Kasumi-1 (cell line): ENCODE data around the gene NR2F2.

Source experiments
- DNase-seq, 2 experiments: peaks; one replicate each; lab custom pipeline; 2025; lab: John Stamatoyannopoulos, UW

The NR2F2 gene

DNA sequence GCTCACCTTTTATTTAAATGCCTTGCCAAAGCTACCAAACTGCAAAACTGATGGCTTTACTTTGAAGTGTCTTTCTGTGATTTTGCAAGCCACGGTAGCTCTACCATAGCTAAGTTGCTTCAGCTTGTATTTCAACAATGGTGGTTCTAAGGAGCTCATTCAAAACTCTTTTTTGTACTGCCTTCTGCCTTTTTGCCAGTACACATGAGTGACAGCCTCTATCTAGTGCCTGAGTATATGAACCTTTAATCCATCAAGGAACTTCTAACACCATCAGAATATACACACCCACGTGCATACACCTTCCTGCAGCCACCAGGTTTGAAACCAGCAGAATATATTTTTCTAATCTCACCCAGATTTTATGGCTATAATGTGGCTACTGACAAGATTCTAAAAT lies 10.4 kb upstream of the NR2F2 start:
- DNase-seq, result no peak

DNA sequence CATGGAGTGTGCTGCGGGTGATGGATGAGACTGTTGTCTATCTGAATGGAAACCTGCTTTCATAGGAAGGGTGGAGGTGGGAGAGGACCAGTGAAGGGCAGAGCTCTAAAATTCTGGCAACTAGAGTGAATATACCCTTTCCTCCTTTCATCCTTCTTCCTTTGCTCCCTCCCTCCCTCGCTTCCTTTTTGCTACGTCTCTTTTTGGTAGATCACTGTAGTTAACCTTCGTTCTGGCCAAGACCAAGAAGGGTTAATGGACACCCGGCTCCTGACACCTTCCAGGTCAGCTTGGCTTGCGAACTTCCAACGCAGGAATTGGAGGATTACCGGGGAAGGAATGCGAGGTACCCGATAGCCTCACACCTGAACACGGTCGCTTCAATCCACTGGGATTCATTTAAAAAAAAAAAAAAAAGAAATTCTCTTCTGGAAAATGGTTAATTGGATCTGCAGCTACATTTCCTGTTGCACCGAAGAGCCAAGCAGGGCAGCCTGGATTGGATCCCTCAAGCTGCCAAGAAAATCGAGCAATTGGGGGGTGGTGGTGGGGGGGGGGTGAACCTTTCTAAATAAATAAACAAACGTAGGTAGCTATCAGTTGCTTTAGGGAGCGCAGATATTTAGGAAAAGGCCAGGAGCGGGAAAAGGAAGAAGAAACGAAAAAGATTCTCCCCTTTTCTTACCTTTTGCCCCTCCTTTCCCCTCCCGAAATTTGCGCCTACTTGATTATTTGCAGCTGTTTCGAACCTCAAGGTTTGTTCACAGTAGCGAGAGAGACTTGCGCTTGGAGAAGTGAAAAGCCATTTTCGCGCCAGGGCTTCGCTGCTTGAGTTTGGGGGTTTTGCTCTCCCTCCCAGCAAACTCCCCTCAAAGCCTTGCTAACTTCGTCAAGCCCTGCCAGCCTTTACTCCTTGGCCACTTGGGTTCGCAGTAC lies 9.5 kb upstream of the NR2F2 start:
- DNase-seq, result no peak

DNA sequence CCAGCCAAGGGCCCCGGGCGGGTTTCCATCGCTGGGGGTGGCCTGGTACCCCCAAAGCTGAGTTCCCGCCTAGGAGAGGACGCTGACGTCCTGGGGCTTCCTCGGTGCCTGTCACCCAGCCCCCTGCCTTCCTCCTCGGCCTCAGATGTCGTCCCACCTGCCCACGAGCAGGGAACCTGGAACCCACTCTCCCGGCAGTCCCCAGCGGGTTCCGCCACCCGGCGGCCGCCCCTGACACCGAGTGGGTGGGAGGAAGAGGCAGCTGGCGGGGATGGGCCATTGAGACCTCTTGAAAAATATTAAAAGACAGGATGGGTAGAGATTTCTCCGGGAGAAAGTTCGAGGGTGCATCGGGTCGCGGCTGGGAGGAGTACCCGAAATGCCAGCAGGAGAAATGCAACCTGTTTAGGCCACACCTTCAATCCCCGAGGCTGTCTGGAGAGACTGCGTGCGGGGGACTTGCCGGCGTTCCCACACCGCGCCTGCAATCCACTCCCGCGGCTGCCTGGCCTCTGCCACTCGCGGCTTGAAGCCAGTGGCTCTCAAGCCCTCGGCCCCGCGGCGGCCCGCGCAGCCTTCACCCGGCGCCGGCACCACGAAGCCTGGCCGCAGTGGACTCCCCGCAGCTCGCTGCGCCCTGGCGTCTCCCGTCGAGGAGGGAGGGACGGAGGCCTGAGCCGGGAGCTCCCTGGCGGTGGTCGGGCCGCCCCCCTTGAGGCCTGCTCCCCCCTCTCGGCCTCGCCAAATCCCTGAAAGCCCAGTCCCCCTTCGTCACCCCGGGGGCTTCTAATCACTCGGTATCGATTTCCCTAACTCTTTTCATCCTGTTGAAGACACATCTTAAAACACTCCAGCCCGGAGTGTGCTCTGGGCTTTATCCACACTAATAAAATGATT lies 8.6 kb upstream of the NR2F2 start:
- no peak for DNase-seq

DNA sequence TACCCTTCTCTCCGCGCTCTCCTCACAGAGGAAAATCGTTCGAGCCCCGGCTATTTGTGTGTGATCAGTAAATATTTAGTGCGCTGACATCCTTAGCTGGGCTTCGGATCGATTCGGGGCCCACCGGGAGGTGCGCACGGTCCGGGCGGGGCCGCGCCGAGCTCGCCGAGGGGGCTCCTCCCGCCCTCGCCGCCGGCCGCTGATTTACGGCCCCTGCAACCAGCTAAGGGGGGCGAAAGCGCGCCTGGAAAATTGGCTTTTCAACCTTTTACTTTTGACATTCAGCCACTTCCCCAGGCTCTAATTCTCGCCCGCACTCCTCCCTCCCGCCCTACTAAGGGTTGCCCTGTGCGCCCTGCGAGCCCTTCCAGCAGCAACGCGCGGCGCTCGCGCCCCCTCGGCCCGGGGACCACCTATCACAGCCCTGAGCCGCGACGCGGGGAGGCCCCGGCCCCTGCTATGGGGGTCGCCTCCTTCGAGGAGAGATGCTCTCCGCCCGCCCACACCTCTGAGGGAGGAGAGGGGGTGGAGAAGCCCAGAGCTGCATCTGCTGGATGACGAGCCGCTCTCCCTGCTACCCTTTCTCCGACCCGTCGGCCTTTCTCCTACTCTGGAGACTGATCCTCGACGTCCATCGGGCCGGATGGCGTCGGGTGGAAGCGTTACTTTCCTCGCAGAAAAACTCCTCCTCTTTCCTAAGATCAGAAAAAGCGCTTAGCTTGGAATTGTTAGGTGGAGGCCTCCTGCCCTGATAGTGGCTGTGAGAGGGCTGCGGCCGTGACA lies 7.8 kb upstream of the NR2F2 start:
- no peak for DNase-seq

DNA sequence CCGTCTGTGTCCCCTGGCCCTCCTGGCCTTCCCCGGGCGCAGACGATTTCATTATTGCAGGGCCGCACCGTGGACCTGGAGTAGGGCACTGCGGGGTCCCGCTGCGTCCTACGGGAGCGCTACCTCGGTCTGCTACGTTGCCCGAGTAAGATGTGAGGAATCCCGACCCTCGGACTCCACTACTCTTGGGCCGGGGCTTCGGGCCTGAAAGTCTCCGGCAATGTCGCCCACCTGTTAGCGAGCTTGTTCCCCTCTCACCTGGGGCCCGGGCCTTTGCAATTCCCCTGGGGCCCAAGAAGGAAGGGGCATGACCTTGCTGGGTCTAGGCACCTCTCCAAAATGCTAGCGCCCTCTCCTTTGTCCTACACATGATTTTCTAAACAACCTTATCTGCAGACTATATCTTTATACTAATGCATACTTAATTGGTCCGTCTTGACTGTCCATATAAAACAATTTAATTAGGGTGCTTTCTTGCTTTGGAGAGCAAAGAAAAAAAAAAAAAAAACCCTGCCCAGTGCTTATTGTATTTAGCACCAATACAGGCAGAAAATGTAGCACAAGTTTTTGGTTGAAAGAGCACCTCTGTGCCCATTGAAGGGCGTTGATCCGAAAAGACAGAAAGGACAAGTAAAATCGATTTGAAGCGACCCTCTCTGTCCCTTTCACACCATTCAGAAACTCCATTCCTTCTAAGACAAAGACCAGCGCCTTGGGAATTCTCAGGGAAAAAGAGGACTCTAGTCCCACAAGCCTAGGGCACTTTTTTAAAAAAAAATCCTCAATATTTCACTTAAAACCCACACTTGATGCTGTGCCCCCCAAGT lies 7.0 kb upstream of the NR2F2 start:
- no peak for DNase-seq

DNA sequence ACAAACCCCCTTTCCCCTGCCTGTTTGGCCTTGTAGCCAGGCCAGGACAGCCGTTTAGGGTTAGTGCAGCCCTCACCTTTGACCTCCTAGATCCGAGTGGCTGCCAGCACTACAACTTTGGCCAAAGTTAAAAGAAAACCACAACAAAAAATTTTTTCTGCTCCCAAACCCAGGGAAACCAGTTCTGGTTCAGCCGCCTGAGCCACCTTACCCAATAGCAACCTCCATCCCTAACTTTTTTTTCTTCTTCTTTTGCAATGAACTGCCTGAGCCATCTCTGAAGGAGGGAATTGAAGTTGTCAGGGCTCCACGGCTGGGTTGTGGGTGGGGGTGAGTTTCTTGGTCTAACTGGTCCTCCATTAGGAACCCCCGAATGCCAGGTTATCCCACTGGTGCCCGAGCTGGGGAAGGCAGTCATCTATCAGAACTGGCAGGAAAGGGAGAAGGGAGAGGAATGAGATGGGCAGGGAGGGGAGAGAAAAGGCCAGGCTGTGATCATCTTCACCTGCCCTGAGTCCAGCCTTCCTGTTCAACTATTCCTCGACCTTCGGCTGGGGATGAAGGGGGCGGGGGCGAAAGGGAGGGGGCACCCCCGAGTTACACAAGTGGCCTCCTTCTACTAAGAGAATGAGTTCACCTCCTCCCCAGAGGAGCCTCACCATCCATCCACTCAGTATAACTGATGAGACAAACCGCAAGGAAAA lies 6.2 kb upstream of the NR2F2 start:
- no peak for DNase-seq

DNA sequence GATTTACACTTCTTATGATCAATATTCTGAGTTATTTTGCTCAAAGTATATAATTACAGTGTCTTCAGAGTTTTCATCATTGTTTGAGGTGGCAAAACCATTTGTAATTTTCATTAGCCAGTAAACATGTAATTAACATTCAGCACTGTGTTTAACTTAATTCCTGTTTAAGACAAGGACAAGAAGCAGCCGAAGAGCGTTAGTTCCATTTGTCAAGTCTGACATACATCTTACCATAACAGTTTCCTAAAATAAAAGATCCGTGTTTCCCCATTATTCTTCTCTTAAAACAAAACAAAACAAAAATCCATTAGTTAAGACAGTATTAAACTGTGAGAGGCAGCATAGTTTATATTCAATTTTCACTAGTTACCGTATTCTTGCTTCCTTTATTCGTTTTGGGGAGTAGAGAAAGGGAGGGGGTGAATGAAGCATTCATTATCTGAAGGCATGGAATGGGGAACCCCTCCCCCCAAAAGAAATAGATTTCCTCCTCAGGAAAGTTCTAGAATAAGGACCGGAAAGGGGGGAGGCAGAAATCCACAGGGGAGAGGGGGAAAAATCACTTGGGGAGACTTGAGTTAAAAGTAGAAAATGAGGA lies 5.5 kb upstream of the NR2F2 start:
- DNase-seq, result no peak

DNA sequence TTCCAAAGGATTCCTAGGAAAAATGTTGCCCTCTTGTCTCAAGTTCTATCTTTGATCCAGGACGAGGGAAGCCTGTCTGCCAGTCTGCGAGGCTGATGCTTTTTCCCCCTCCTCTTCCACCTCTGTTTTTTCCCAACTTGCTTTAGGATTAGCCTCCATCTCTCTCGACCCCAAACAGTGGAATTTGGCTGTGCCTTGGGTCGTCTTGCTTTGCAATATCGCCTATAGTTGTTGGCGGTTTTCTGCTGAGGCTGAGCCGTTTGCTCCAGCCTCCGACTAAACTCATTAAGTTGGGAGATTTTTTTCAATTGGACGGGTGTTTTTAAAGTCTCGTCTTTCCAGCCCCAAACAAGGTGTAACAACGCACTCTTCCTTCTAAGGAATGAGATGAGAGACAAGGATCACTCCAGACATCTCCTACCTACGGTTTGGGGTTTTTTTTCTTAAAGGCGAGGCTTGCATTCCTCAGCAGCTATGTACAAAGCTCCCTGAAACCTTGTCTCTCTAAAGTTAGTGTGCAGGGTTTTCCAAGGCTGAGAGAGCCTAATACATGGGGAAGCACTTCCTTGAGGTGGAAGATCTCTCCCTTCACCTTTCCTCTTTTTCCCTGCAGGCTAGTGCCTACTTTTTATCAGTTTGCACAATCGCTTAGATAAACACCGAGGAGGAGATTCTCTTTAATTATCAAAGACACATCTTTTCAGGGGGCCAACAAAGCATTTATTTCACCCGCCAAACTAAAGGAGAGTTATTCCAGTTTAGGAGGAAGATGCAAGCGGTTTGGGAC lies 4.8 kb upstream of the NR2F2 start:
- no peak for DNase-seq

DNA sequence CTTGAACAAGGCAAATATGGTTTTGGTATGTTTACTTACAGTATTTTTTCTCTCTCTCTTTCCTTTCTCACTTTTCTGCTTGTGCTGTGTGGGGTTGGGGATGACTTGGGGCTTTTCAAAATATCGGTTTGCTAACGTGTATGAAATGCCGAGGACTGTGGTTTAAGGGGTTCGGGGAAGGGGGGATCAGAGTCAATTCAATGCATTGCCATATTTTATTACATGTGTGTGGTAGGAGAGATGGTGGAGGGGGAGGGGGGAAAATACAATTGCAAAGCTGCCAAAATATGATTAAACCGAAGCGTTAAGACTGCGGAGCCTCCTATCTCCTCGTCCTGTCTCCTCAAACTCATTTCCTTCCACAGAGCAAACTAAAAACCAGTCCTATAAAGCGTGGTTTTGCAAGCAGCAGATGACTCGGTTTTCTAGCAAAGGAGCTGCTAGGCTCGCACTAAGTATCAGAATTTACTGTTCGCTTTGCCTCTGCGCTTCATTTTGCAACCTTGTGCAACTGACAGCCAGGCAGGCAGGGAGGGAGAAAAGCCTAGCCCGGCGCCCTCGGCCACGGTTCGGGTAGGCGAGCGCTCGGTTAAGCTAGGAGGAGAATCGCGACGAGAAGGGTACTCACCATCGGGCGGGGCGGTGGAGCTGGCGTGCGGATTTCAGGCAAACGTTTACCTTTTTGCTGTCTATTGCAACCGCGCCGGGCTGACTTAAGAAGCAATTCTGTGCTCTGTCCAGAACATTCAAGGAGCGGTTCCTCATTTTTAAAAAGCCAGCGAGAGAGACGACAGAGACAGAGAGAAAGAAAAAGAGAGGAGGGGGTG lies 4.0 kb upstream of the NR2F2 start:
- DNase-seq, result peak; percentile 37 to 45

DNA sequence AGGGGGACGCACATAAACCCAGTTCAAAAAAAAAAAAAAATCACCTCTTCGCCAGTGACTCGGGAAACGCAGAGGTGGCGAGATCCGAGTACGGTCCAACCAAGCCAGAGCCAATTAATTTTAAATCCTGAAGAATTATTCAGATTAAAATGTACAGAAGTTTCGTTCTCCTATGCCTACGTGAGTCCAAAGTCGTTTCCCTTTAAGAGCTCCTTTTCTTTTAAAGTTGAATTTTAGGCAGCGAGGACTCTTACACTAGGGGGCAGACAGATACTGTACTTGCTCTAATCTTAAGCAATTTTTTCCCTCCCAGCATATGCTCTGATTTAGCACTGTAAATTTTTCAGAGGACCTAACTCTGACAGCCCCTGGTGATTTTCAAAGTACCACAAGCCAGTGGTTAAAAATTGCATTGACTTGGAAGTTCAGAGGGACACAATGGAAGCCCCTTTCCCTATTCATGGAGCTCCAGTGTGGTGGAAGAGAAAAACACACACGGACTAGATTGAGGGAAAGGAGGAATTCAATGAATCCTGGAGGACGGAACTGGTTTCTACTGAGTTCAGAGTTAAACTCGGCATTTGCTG lies 3.3 kb upstream of the NR2F2 start:
- DNase-seq, result peak; percentile 92 to 96

DNA sequence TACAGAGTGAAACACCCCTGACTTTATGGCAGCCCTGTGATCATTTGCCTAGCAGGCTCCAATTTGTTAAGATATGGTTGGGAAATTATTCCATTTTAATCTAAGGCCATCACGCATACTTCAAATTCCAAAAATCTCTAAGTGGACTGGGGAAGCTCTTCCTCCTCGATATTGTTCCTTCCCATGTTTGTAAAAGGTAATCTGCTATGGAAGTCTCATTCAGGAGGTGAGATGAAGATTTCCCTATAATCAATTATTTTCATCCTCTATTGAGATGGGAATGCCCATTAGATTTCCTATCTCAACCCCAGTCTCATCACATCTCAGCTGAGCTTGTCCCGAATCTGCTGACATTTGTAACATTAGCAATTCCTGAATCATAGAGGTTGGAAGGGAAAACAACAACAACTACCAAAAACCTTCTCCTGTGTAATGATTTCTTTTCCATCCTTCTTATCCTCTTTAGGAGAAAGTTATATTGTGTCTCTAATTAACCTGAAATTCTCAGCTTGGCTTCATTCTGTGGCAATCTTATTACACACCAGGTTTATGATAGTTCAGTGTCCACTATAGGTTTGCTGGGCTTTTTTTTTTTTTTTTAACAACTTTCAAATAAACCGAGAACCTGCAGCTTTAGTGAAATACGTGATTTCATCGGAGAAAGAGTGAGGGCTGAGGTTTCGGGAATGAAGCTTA lies 2.2 kb upstream of the NR2F2 start:
- DNase-seq, result no peak

DNA sequence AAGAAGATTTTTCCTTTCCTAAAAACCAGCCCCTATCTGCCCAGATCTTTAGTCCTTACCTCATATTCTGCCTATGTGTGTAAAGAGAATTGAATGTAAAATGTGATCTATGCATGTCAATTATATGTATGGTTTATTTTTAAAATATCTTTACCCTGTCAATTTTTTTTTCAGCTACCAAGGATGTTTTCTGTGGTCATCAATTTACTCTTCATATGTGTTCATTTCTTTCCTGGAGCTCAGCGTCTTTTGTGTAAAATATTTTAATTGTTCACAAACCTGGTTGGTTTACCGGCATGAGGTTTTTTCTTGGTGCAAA lies 1.7 kb upstream of the NR2F2 start:
- DNase-seq, result no peak

DNA sequence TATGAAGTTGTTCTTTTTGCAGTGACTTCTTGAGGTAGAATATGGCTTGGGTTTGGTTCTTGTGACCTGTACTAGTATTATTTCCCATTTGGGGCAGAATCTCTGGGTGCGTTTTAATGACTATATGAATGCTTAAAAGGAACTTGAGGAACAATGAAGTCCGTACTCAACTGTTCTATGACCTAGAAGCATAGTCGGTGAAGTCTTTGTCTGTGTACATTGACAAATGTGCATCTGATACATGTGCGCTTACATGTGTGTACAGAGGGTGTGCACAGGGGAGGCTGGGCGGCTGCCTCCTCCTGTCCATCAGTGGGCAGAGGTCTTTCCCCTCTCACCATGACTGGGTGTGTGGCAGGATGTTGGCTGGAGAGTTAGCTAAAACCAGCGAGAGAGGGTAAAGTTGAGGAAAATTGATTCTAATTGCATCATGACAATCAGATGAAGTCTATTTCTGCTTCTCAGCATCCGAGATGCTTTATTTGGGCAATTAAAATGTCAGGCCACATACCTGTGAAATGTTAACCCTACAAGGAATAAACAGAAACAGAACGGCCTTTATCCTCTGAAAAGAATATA lies 1.0 kb upstream of the NR2F2 start:
- DNase-seq, result no peak

DNA sequence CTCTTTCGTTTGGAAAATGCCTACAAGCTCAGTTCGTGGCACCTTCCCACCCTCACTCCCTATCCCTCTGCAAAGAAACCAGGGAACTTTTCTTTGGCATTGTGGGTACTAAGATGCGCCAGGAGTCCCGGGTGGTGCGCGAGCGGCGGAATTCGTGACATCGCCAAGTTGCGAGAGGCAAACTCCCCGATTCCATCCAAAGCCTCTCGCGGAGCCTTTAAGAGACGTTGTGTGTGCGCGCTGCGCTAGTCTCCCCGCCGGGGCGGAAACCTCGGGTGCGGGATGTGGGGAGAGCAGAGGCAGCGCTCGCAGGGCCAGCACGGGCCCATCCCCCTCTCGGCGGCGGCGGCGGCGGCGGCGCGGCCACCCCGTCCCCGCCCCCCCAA lies 443 bp upstream of the NR2F2 start:
- no peak for DNase-seq

DNA sequence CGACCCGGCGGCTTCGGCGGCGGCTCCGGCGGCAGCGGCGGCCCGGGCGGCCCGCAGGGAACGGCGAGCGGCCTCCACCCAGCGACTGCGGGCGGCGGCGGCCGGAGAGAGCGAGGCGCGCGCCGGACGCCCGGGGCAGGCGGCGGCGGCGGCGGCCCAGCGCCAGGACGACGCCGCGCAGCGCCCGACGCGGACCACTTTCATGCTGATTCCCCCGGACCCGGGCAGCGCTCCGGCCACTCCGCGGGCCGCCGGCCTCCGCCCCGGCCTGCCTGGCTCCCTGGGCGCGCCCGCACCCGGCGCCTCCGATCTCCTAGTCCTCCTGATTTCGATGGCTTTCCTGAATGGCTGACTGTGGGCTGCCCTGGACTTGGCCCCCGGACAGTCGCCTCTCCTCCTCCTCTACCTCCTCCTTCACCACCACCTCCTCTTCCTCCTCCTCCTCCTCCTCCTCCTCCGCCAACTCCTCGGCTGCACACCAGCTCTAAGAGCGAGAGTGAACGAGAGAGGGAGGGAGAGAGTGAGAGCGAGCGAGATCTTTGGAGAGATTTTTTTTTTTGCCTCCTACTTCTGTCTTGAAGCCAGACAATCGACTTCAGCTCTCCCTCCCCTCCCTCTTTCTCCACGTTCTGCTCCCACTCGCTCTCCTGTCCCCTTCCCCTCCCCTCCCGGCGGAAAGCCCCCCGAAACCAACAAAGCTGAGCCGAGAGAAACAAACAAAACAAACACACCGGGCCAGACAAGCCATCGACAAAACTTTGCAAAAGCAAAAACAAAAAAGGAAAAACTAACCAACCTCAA lies 844 bp downstream of the NR2F2 start:
- no peak for DNase-seq

DNA sequence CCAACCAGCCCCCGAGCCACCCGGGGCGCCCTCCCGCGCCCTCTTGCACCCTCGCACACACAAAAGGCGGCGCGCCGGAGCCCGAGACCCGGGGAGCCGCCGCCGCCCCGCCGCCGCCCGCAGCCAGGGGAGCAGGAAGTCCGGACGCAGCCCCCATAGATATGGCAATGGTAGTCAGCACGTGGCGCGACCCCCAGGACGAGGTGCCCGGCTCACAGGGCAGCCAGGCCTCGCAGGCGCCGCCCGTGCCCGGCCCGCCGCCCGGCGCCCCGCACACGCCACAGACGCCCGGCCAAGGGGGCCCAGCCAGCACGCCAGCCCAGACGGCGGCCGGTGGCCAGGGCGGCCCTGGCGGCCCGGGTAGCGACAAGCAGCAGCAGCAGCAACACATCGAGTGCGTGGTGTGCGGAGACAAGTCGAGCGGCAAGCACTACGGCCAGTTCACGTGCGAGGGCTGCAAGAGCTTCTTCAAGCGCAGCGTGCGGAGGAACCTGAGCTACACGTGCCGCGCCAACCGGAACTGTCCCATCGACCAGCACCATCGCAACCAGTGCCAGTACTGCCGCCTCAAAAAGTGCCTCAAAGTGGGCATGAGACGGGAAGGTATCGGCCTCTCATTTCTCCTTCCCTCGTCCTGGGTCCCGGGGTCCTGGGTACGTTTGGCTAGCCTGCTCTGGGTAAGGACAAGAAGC lies 1.6 kb downstream of the NR2F2 start:
- DNase-seq, result no peak
